Stimulated activated CD4-positive, alpha-beta T cell treated with anti-CD3 and anti-CD28 coated beads, TNF-alpha, amount 100 ng/mL, for 1 hour (primary cell): ENCODE results near the gene ANO7.

Source experiments
- DNase-seq, 3 donors: peaks; one replicate each; pipeline ENCODE4 v3.0.0-alpha.2; 2020; ENCODE audit warnings: low read depth in 3 of 3, low spot score in 1 of 3

Gene ANO7

GRCh38 chr2:241226723-241227572 lies 38.5 kb downstream of the ANO7 start:
- no peak for DNase-seq

- no peak for DNase-seq
Observed at GRCh38 chr2:241227594-241227993, 39.1 kb downstream of the ANO7 start.

GRCh38 chr2:241228081-241228859 lies 39.8 kb downstream of the ANO7 start:
- DNase-seq: no peak

GRCh38 chr2:241228860-241229516 lies 40.5 kb downstream of the ANO7 start:
- DNase-seq: no peak

GRCh38 chr2:241229563-241230401 lies 41.3 kb downstream of the ANO7 start:
- no peak for DNase-seq

GRCh38 chr2:241230435-241230834 lies 42.0 kb downstream of the ANO7 start:
- DNase-seq: no peak

GRCh38 chr2:241232736-241233575 lies 44.5 kb downstream of the ANO7 start:
- DNase-seq: no peak

- DNase-seq: no peak
Observed at GRCh38 chr2:241234066-241234790, 45.8 kb downstream of the ANO7 start.

GRCh38 chr2:241234962-241235740 lies 46.7 kb downstream of the ANO7 start:
- no peak for DNase-seq

- no peak for DNase-seq
Observed at GRCh38 chr2:241235859-241236593, 47.5 kb downstream of the ANO7 start.

- DNase-seq: no peak
Observed at GRCh38 chr2:241237047-241237446, 48.6 kb downstream of the ANO7 start.

- DNase-seq: no peak
Observed at GRCh38 chr2:241237949-241238371, 49.5 kb downstream of the ANO7 start.

- DNase-seq: no peak
Observed at GRCh38 chr2:241238693-241239198, 50.3 kb downstream of the ANO7 start.

- DNase-seq: no peak
Observed at GRCh38 chr2:241239552-241240202, 51.2 kb downstream of the ANO7 start.

- DNase-seq: no peak
Observed at GRCh38 chr2:241240320-241241004, 52.0 kb downstream of the ANO7 start.

GRCh38 chr2:241241669-241242068 lies 53.2 kb downstream of the ANO7 start:
- DNase-seq: no peak

- no peak for DNase-seq
Observed at GRCh38 chr2:241242306-241242705, 53.8 kb downstream of the ANO7 start.
